ENCODE data around the gene SEMA5B.

GRCh38 chr3:122979211-122979610 is 48.4 kb downstream of the SEMA5B start:
- TF ChIP-seq CTCF (IDR thresholded peaks at IDR 0.05), result no peak
- no peak for TF ChIP-seq POLR2A (IDR thresholded peaks at IDR 0.05)

All from uterus (tissue), 2 donors.